SK-N-SH (cell line): Measurements from ENCODE around the gene CCDC178. TPM values are rescaled to one million over a fixed set of nuclear protein-coding genes. Genes with fewer than 3 reads are reported as not detected.

Source experiments
- CTCF ChIA-PET: fragments of 300-600, 350-600 bp; formaldehyde crosslinking; extraction: SDS; loops from one replicate; lab custom pipeline; 2021; lab: Yijun Ruan, JAX
- POLR2A ChIA-PET: fragments of 350-600 bp; sonication (Branson Sonifier 250); formaldehyde crosslinking; extraction: SDS; loops from one replicate; lab custom pipeline; 2020; ENCODE audit warnings: antibody characterized with exemption, inconsistent platforms; lab: Yijun Ruan, JAX
- DNase-seq: peaks from one replicate; pipeline ENCODE4 v3.0.0; 2012
- H2AFZ ChIP-seq: fragments of 200-600 bp; sonication (generic); 2 replicates; pipeline ENCODE4 v1.8.1; 2016; ENCODE audit warnings: antibody characterized with exemption, mild to moderate bottlenecking, low read depth
- H3F3A ChIP-seq: fragments of 200-600 bp; sonication (generic); replicated peaks from 2 replicates; pipeline ENCODE3; 2016; ENCODE audit warnings: antibody characterized with exemption, mild to moderate bottlenecking; ENCODE audit not compliant: insufficient read depth
- H3K27ac ChIP-seq, 2 experiments: fragments of 200-500 bp in 1 of 2; fragments of 200-600 bp in 1 of 2; sonication (Bioruptor generic) in 1 of 2; sonication (generic), shearing (Covaris generic) in 1 of 2; 2 replicates each; pipeline versions ENCODE4 v1.5.1 to v1.6.1; 2014 to 2016; ENCODE audit warnings: low read depth in 2 of 2, inconsistent platforms in 1 of 2, low read length in 1 of 2, mild to moderate bottlenecking in 1 of 2, mixed read lengths in 1 of 2
- H3K27me3 ChIP-seq: fragments of 200-600 bp; sonication (generic), shearing (Covaris generic); 2 replicates; pipeline ENCODE4 v1.6.1; 2016; ENCODE audit warnings: mixed run types; ENCODE audit not compliant: insufficient read depth
- H3K36me3 ChIP-seq, 2 experiments: fragments of 200-500 bp in 1 of 2; fragments of 200-600 bp in 1 of 2; sonication (Bioruptor generic) in 1 of 2; sonication (generic) in 1 of 2; replicated peaks in 1 of 2; 2 replicates each; pipeline versions ENCODE3 to v1.5.1; 2014 to 2016; ENCODE audit warnings: low read length in 1 of 2, mild to moderate bottlenecking in 1 of 2; ENCODE audit not compliant: insufficient read depth in 2 of 2, control insufficient read depth in 1 of 2
- H3K4me1 ChIP-seq, 2 experiments: fragments of 200-500 bp in 1 of 2; fragments of 200-600 bp in 1 of 2; sonication (Bioruptor generic) in 1 of 2; sonication (generic), shearing (Covaris generic) in 1 of 2; 2 replicates each; pipeline versions ENCODE4 v1.5.1 to v1.6.1; 2014 to 2016; ENCODE audit warnings: low read depth in 1 of 2, low read length in 1 of 2, mixed run types in 1 of 2; ENCODE audit not compliant: insufficient read depth in 2 of 2, control insufficient read depth in 1 of 2
- H3K4me2 ChIP-seq: fragments of 200-600 bp; sonication (generic), shearing (Covaris generic); 2 replicates; pipeline ENCODE4 v1.6.1; 2017; ENCODE audit warnings: mixed run types
- H3K4me3 ChIP-seq, 2 experiments: fragments of 200-500 bp in 1 of 2; fragments of 200-600 bp in 1 of 2; sonication (Bioruptor generic) in 1 of 2; sonication (generic), shearing (Covaris generic) in 1 of 2; 2 replicates each; pipeline versions ENCODE4 v1.5.1 to v1.8.1; 2014 to 2016; ENCODE audit warnings: low read depth in 2 of 2, inconsistent platforms in 1 of 2, low read length in 1 of 2, mild to moderate bottlenecking in 1 of 2, mixed read lengths in 1 of 2, moderate library complexity in 1 of 2
- H3K79me2 ChIP-seq: fragments of 200-600 bp; sonication (generic); 2 replicates; pipeline ENCODE4 v1.8.1; 2017; ENCODE audit warnings: mild to moderate bottlenecking; ENCODE audit not compliant: insufficient read depth
- H3K9ac ChIP-seq: fragments of 200-600 bp; sonication (generic); 2 replicates; pipeline ENCODE4 v1.6.1; 2017; ENCODE audit warnings: mixed run types
- H3K9me2 ChIP-seq: fragments of 200-600 bp; sonication (generic); 2 replicates; pipeline ENCODE4 v1.6.1; 2017; ENCODE audit warnings: mixed run types
- H3K9me3 ChIP-seq: fragments of 200-600 bp; sonication (generic); 2 replicates; pipeline ENCODE4 v1.6.1; 2017; ENCODE audit warnings: mixed run types, mild to moderate bottlenecking, moderate library complexity
- H4K20me1 ChIP-seq: fragments of 200-600 bp; sonication (generic); 2 replicates; pipeline ENCODE4 v1.6.1; 2017; ENCODE audit warnings: mild to moderate bottlenecking, mixed run types; ENCODE audit not compliant: insufficient read depth
- ELF1 ChIP-seq: IDR thresholded peaks from 2 replicates; pipeline ENCODE4 v1.4.0; 2012
- EP300 ChIP-seq, 2 experiments: IDR thresholded peaks; 2 replicates each; pipeline versions ENCODE4 v1.4.0 to v1.6.1; 2012; ENCODE audit warnings: borderline replicate concordance in 1 of 2, low read depth in 1 of 2, low read length in 1 of 2
- FOSL2 ChIP-seq: IDR thresholded peaks from 2 replicates; pipeline ENCODE4 v1.4.0; 2012; ENCODE audit warnings: low read depth, mild to moderate bottlenecking, moderate library complexity, borderline replicate concordance
- FOXJ3 ChIP-seq: sonication (generic); formaldehyde crosslinking; IDR thresholded peaks from 2 replicates; pipeline ENCODE4 v1.5.1; 2020; ENCODE audit warnings: mild to moderate bottlenecking, missing genetic modification reagents
- FOXM1 ChIP-seq: IDR thresholded peaks from 2 replicates; pipeline ENCODE4 v1.4.0; 2012; ENCODE audit warnings: low read depth, mild to moderate bottlenecking
- GABPA ChIP-seq: IDR thresholded peaks from 2 replicates; pipeline ENCODE4 v1.4.0; 2012; ENCODE audit warnings: low read depth, mild to moderate bottlenecking
- JUND ChIP-seq: IDR thresholded peaks from 2 replicates; pipeline ENCODE4 v1.4.0; 2012
- MXI1 ChIP-seq: IDR thresholded peaks from 2 replicates; pipeline ENCODE4 v1.6.1; 2012; ENCODE audit warnings: mild to moderate bottlenecking, low read depth, low read length, improper control_type of control experiment
- NFIC ChIP-seq: IDR thresholded peaks from 2 replicates; pipeline ENCODE4 v1.4.0; 2012; ENCODE audit warnings: borderline replicate concordance
- NRF1 ChIP-seq: IDR thresholded peaks from 2 replicates; pipeline ENCODE4 v1.6.1; 2012; ENCODE audit warnings: low read depth, mild to moderate bottlenecking, low read length
- RAD21 ChIP-seq: IDR thresholded peaks from 2 replicates; pipeline ENCODE4 v1.6.1; 2012; ENCODE audit warnings: mild to moderate bottlenecking, low read length
- RFX5 ChIP-seq: IDR thresholded peaks from 2 replicates; pipeline ENCODE4 v1.6.1; 2012; ENCODE audit warnings: mild to moderate bottlenecking, improper control_type of control experiment, low read length
- RXRA ChIP-seq: IDR thresholded peaks from 2 replicates; pipeline ENCODE4 v1.4.0; 2012; ENCODE audit warnings: low read depth, mild to moderate bottlenecking, borderline replicate concordance
- SIN3A ChIP-seq: IDR thresholded peaks from 2 replicates; pipeline ENCODE4 v1.6.1; 2012; ENCODE audit warnings: low read depth, mild to moderate bottlenecking, low read length, moderate library complexity, borderline replicate concordance
- SMC3 ChIP-seq: IDR thresholded peaks from 2 replicates; pipeline ENCODE4 v1.6.1; 2012; ENCODE audit warnings: low read depth, low read length, improper control_type of control experiment
- TAF1 ChIP-seq: IDR thresholded peaks from 2 replicates; pipeline ENCODE4 v1.6.1; 2012; ENCODE audit warnings: low read depth, mild to moderate bottlenecking, low read length, moderate library complexity, borderline replicate concordance
- TCF12 ChIP-seq: IDR thresholded peaks from 2 replicates; pipeline ENCODE4 v1.4.0; 2012
- YY1 ChIP-seq: IDR thresholded peaks from 2 replicates; pipeline ENCODE4 v1.4.0; 2012; ENCODE audit warnings: low read depth, mild to moderate bottlenecking
- WGBS: methylation state at CpG from one replicate; pipeline ENCODE4 v1.1.6; 2017; ENCODE audit warnings: low lambda C conversion rate; 5-methylcytosine and 5-hydroxymethylcytosine counted together
- polyA plus RNA-seq, 3 experiments: library from polyadenylated mRNA; depleted of rRNA; stranded (reverse); fragments of >200 nt; gene quantifications; 2 replicates each; pipeline ENCODE4 v1.2.3, GENCODE V29; 2012
- TF ChIP-seq, protein P1 (sequence below): IDR thresholded peaks from 2 replicates; pipeline ENCODE4 v1.4.0; 2012; ENCODE audit warnings: low read depth, borderline replicate concordance
- TF ChIP-seq, protein P2 (sequence below): fragments of 200-600 bp; sonication (generic); IDR thresholded peaks from 2 replicates; pipeline ENCODE4 v1.6.1; 2017; ENCODE audit warnings: antibody characterized with exemption, mild to moderate bottlenecking, moderate library complexity
- TF ChIP-seq, protein P3 (sequence below): IDR thresholded peaks from 2 replicates; pipeline ENCODE4 v1.4.0; 2012; ENCODE audit warnings: low read depth, borderline replicate concordance
- TF ChIP-seq, protein P4 (sequence below): fragments of 150-350 bp; IDR thresholded peaks from 2 replicates; pipeline ENCODE4 v1.6.1; 2016; ENCODE audit warnings: mild to moderate bottlenecking, low read depth, low read length

Gene CCDC178
- polyA plus RNA-seq, 1 of the 3 experiments (the other 2 are of a cell fraction), result not detected

DNA sequence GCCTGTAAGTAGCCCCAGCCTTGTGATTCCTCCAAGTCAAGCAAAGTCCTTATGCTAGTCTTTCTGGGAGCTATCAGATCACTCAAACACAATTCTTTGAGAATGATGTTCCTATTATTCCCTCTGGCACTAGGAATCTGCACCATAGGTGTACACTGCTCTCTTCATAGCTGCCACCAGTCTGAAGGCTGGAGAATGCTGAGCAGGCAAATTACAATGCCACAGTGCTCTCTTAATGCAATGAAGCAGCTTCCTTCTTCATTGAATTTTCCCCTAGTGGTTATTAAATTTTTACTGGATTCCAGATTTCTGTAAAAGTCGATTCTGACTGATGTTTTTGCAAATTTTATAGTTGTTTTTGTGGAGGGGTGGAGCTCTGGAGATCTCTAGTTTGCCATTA lies 84.8 kb downstream of the CCDC178 start:
- CTCF ChIA-PET, result no interaction called here
- 3% methylated on average over 1 of the region's 1 CpG for WGBS

DNA sequence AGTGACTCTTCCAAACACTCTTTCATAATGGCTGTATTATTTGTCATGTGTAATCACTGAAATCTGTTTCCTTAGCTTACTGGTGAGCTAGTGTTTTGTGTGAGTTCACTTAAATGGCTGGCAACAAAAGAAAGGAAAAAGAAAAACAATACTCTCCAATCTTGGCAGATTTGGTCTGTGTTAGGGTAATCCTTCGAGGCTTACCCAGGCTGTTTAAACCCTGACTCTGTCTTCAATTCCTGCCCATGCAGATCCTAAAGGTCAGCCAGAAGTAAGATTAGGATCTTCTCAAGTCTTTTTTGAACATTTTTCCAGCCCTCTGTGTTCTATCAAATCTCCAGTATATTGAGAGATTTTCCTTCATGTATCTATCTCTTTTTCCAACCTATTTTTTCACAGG lies 85.3 kb downstream of the CCDC178 start:
- WGBS, result 0% methylated on average over 1 of the region's 1 CpG
- ChIA-PET CTCF (no interaction called here), POLR2A (no interaction called here)
- TF ChIP-seq SMC3 (no peak), FOSL2 (no peak), JUND (no peak), FOXM1 (no peak), ELF1 (no peak), GABPA (no peak), SIN3A (no peak)
- TF ChIP-seq, protein P1, sequence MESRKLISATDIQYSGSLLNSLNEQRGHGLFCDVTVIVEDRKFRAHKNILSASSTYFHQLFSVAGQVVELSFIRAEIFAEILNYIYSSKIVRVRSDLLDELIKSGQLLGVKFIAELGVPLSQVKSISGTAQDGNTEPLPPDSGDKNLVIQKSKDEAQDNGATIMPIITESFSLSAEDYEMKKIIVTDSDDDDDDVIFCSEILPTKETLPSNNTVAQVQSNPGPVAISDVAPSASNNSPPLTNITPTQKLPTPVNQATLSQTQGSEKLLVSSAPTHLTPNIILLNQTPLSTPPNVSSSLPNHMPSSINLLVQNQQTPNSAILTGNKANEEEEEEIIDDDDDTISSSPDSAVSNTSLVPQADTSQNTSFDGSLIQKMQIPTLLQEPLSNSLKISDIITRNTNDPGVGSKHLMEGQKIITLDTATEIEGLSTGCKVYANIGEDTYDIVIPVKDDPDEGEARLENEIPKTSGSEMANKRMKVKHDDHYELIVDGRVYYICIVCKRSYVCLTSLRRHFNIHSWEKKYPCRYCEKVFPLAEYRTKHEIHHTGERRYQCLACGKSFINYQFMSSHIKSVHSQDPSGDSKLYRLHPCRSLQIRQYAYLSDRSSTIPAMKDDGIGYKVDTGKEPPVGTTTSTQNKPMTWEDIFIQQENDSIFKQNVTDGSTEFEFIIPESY, result no peak
- TF ChIP-seq, protein P2, sequence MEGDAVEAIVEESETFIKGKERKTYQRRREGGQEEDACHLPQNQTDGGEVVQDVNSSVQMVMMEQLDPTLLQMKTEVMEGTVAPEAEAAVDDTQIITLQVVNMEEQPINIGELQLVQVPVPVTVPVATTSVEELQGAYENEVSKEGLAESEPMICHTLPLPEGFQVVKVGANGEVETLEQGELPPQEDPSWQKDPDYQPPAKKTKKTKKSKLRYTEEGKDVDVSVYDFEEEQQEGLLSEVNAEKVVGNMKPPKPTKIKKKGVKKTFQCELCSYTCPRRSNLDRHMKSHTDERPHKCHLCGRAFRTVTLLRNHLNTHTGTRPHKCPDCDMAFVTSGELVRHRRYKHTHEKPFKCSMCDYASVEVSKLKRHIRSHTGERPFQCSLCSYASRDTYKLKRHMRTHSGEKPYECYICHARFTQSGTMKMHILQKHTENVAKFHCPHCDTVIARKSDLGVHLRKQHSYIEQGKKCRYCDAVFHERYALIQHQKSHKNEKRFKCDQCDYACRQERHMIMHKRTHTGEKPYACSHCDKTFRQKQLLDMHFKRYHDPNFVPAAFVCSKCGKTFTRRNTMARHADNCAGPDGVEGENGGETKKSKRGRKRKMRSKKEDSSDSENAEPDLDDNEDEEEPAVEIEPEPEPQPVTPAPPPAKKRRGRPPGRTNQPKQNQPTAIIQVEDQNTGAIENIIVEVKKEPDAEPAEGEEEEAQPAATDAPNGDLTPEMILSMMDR, result no peak

More for the DNA sequence above, 84.8 kb downstream of the CCDC178 start:
- no peak overlapping the region for H3K4me3 ChIP-seq
- no peak overlapping the region for H3K4me2 ChIP-seq
- H3K27me3 ChIP-seq, result no peaks in the 10 kb centered on the region
- no peaks in the 10 kb centered on the region for H3K79me2 ChIP-seq
- H3K9me2 ChIP-seq, result no peaks in the 10 kb centered on the region
- TF ChIP-seq TCF12 (no peak), RAD21 (no peak), SMC3 (no peak), NRF1 (no peak), RFX5 (no peak), MXI1 (no peak), YY1 (no peak), NFIC (no peak), EP300 (IDR thresholded peaks at IDR 0.05; ENCODE audit: borderline replicate concordance in 1 of 2, low read depth in 1 of 2, low read length in 1 of 2) (no peak), SIN3A (no peak), FOXJ3 (CRISPR knock-in tag) (no peak), JUND (no peak), RXRA (no peak), TAF1 (no peak)
- TF ChIP-seq, protein P2, result no peak
- TF ChIP-seq, protein P3, sequence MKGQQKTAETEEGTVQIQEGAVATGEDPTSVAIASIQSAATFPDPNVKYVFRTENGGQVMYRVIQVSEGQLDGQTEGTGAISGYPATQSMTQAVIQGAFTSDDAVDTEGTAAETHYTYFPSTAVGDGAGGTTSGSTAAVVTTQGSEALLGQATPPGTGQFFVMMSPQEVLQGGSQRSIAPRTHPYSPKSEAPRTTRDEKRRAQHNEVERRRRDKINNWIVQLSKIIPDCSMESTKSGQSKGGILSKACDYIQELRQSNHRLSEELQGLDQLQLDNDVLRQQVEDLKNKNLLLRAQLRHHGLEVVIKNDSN, result no peak
- TF ChIP-seq, protein P4, sequence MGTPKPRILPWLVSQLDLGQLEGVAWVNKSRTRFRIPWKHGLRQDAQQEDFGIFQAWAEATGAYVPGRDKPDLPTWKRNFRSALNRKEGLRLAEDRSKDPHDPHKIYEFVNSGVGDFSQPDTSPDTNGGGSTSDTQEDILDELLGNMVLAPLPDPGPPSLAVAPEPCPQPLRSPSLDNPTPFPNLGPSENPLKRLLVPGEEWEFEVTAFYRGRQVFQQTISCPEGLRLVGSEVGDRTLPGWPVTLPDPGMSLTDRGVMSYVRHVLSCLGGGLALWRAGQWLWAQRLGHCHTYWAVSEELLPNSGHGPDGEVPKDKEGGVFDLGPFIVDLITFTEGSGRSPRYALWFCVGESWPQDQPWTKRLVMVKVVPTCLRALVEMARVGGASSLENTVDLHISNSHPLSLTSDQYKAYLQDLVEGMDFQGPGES, result no peak
- no peak overlapping the region for H3K27ac ChIP-seq
- no peaks in the 10 kb centered on the region for H3K9me3 ChIP-seq
- no peaks in the 10 kb centered on the region for H3K4me1 ChIP-seq
- H2AFZ ChIP-seq, result no peak overlapping the region
- no peaks in the 10 kb centered on the region for H3K36me3 ChIP-seq
- POLR2A ChIA-PET, result no interaction called here
- DNase-seq, result no peak
- H4K20me1 ChIP-seq, result no peaks in the 10 kb centered on the region
- H3F3A ChIP-seq, result no peaks in the 10 kb centered on the region
- no peak overlapping the region for H3K9ac ChIP-seq

More for the DNA sequence above, 85.3 kb downstream of the CCDC178 start:
- Histone ChIP-seq H3K4me1 (no peaks in the 10 kb centered on the region), H3K4me2 (no peak overlapping the region), H3F3A (no peaks in the 10 kb centered on the region), H2AFZ (no peak overlapping the region), H3K27ac (no peak overlapping the region), H3K4me3 (no peak overlapping the region), H3K27me3 (no peaks in the 10 kb centered on the region), H3K36me3 (no peaks in the 10 kb centered on the region), H3K9ac (no peak overlapping the region), H3K79me2 (no peaks in the 10 kb centered on the region), H3K9me2 (no peaks in the 10 kb centered on the region), H3K9me3 (no peaks in the 10 kb centered on the region), H4K20me1 (no peaks in the 10 kb centered on the region)
- no peak for DNase-seq
